Trophoblast cell (in vitro differentiated cells and primary cell): Measurements from ENCODE around the gene PAX7.

ENCODE experiments used
- DNase-seq, 2 donors: peaks; one replicate each; pipeline ENCODE4 v3.0.0-alpha.2; 2016
- H2AFZ ChIP-seq: 2 replicates; pipeline ENCODE4 v1.6.1; 2013; ENCODE audit warnings: low read length, moderate library complexity, mild to moderate bottlenecking; ENCODE audit not compliant: insufficient read depth, poor library complexity
- H2AK5ac ChIP-seq: 2 replicates; pipeline ENCODE4 v1.6.1; 2013; ENCODE audit warnings: mild to moderate bottlenecking, low read length
- H2BK120ac ChIP-seq: 2 replicates; pipeline ENCODE4 v1.6.1; 2013; ENCODE audit warnings: low read length, mild to moderate bottlenecking, moderate library complexity; ENCODE audit not compliant: insufficient read depth, poor library complexity
- H2BK12ac ChIP-seq: 2 replicates; pipeline ENCODE4 v1.6.1; 2013; ENCODE audit warnings: mild to moderate bottlenecking, low read length, moderate library complexity
- H2BK5ac ChIP-seq: 2 replicates; pipeline ENCODE4 v1.6.1; 2013; ENCODE audit warnings: low read length, low read depth, moderate library complexity, mild to moderate bottlenecking; ENCODE audit not compliant: poor library complexity
- H3K14ac ChIP-seq: 2 replicates; pipeline ENCODE4 v1.6.1; 2013; ENCODE audit warnings: mild to moderate bottlenecking, low read length
- H3K18ac ChIP-seq: 2 replicates; pipeline ENCODE4 v1.6.1; 2013; ENCODE audit warnings: mild to moderate bottlenecking, low read length
- H3K23ac ChIP-seq: 2 replicates; pipeline ENCODE4 v1.6.1; 2013; ENCODE audit warnings: low read length
- H3K27ac ChIP-seq: 2 replicates; pipeline ENCODE4 v1.5.1; 2013; ENCODE audit warnings: low read depth, mild to moderate bottlenecking, inconsistent platforms, low read length, moderate library complexity
- H3K27me3 ChIP-seq: 2 replicates; pipeline ENCODE4 v1.6.1; 2013; ENCODE audit warnings: inconsistent platforms, mild to moderate bottlenecking, low read length, moderate library complexity; ENCODE audit not compliant: insufficient read depth
- H3K36me3 ChIP-seq, 2 experiments: 1 replicate in 1 of 2; 2 replicates in 1 of 2; pipeline ENCODE4 v1.6.1; 2013; ENCODE audit warnings: low read length in 2 of 2, mild to moderate bottlenecking in 2 of 2, moderate library complexity in 1 of 2; ENCODE audit not compliant: insufficient read depth in 2 of 2, control insufficient read depth in 1 of 2
- H3K4ac ChIP-seq: 2 replicates; pipeline ENCODE4 v1.6.1; 2013; ENCODE audit warnings: low read depth, mild to moderate bottlenecking, low read length, moderate library complexity
- H3K4me1 ChIP-seq, 2 experiments: 1 replicate in 1 of 2; 2 replicates in 1 of 2; pipeline ENCODE4 v1.6.1; 2013; ENCODE audit warnings: low read length in 2 of 2, mild to moderate bottlenecking in 2 of 2, moderate library complexity in 1 of 2; ENCODE audit not compliant: insufficient read depth in 2 of 2, control insufficient read depth in 1 of 2
- H3K4me2 ChIP-seq: 2 replicates; pipeline ENCODE4 v1.6.1; 2013; ENCODE audit warnings: inconsistent platforms, mild to moderate bottlenecking, low read length, moderate library complexity
- H3K4me3 ChIP-seq: 2 replicates; pipeline ENCODE4 v1.5.1; 2013; ENCODE audit warnings: mild to moderate bottlenecking, low read depth, low read length, inconsistent platforms
- H3K79me1 ChIP-seq: one replicate; pipeline ENCODE4 v1.6.1; 2013; ENCODE audit warnings: low read length
- H3K79me2 ChIP-seq: 2 replicates; pipeline ENCODE4 v1.6.1; 2013; ENCODE audit warnings: low read length, mild to moderate bottlenecking; ENCODE audit not compliant: control insufficient read depth, insufficient read depth, poor library complexity
- H3K9ac ChIP-seq: 2 replicates; pipeline ENCODE4 v1.6.1; 2013; ENCODE audit warnings: mild to moderate bottlenecking, low read length
- H3K9me3 ChIP-seq: 2 replicates; pipeline ENCODE4 v1.6.1; 2013; ENCODE audit warnings: low read depth, mild to moderate bottlenecking, control low read depth, inconsistent platforms, low read length; ENCODE audit not compliant: insufficient read depth
- H4K12ac ChIP-seq: 2 replicates; pipeline ENCODE4 v1.6.1; 2013; ENCODE audit warnings: low read depth, mild to moderate bottlenecking, low read length, moderate library complexity
- H4K8ac ChIP-seq: 2 replicates; pipeline ENCODE4 v1.6.1; 2013; ENCODE audit warnings: low read depth, mild to moderate bottlenecking, low read length, moderate library complexity
- H4K91ac ChIP-seq: one replicate; pipeline ENCODE4 v1.6.1; 2013; ENCODE audit warnings: low read depth, mild to moderate bottlenecking, low read length, moderate library complexity
- WGBS: extraction: QIAGEN DNeasy Blood & Tissue Kit; methylation state at CpG from one replicate; pipeline ENCODE4 v1.1.7; 2013; ENCODE audit warnings: missing lambda C conversion rate; ENCODE audit not compliant: insufficient read length, insufficient coverage; ENCODE audit errors: extremely low coverage; 5-methylcytosine and 5-hydroxymethylcytosine counted together

Gene PAX7

DNA sequence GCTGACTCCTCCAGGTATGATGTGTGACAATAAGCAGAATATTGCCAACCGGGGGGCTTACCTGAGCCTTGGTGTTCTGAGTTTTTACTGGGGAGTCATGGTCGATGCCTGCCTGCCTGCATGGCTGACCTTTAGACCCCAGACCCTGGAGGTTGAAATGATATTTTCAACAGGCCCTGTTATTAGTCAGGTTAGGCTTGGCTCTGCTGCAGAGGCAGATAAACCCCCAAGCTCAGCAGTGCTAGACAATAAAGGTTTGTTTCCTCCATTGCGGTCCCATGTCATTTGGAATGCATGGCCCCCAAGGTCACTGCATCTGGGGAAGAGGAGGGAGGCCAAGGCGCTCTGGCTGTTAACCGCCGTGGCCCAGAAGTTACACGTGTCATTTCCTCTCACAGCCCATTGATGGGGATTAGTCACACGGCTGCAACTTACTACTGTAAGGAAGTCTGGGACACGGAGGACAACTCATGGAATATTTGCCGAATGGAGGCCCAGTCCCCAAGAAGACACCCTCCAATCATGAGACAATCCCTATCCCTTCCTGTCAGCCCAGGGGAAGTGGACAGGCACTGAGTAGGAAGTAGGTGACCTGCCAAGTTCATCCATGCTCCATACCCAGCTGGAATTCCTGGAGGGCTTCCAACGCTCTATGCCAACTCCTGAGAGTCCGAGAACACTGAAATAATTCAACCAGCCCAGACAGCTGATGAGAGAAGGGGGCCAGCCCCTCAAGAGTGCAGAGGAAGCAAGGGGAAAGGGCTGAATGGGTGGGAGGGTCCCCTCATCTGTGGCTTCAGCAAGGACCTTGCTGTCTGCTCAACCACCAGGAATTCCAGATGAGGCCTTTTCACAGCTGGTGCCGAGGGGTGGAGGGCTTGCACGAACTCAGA is 131.5 kb downstream of the PAX7 start:
- no peak overlapping the region for H3K4ac ChIP-seq
- no CpG with 5 or more reads among the region's 14 CpGs for WGBS
- no peaks in the 10 kb centered on the region for H3K27me3 ChIP-seq
- no peak overlapping the region for H2BK120ac ChIP-seq
- no peak for DNase-seq
- H2AFZ ChIP-seq = no peak overlapping the region
- H3K23ac ChIP-seq = no peak overlapping the region
- H3K79me2 ChIP-seq = no peaks in the 10 kb centered on the region
- no peak overlapping the region for H4K8ac ChIP-seq
- H3K4me1 ChIP-seq = no peaks in the 10 kb centered on the region
- H2AK5ac ChIP-seq = no peak overlapping the region
- no peak overlapping the region for H3K9ac ChIP-seq
- H3K9me3 ChIP-seq = peaks cover 3% of the 10 kb centered on the region
- H2BK12ac ChIP-seq = no peak overlapping the region
- H3K14ac ChIP-seq = no peak overlapping the region
- H4K12ac ChIP-seq = no peak overlapping the region
- H3K36me3 ChIP-seq = no peaks in the 10 kb centered on the region
- no peaks in the 10 kb centered on the region for H3K79me1 ChIP-seq
- H3K4me2 ChIP-seq = no peak overlapping the region
- H4K91ac ChIP-seq = no peak overlapping the region
- H2BK5ac ChIP-seq = no peak overlapping the region
- H3K27ac ChIP-seq = no peak overlapping the region
- no peak overlapping the region for H3K18ac ChIP-seq
- H3K4me3 ChIP-seq = no peak overlapping the region

GRCh38 chr1:18764362-18764761 is 133.7 kb downstream of the PAX7 start:
- H2AFZ ChIP-seq = no peak overlapping the region
- DNase-seq = no peak
- no peak overlapping the region for H3K4ac ChIP-seq
- H3K27ac ChIP-seq = no peak overlapping the region
- no peaks in the 10 kb centered on the region for H3K79me2 ChIP-seq
- no peak overlapping the region for H4K8ac ChIP-seq
- H4K91ac ChIP-seq = no peak overlapping the region
- WGBS = no CpG with 5 or more reads among the region's 7 CpGs
- no peaks in the 10 kb centered on the region for H3K79me1 ChIP-seq
- no peak overlapping the region for H3K4me3 ChIP-seq
- H4K12ac ChIP-seq = no peak overlapping the region
- no peak overlapping the region for H3K18ac ChIP-seq
- no peak overlapping the region for H3K23ac ChIP-seq
- no peaks in the 10 kb centered on the region for H3K4me1 ChIP-seq
- no peaks in the 10 kb centered on the region for H3K36me3 ChIP-seq
- no peak overlapping the region for H2BK120ac ChIP-seq
- no peak overlapping the region for H3K14ac ChIP-seq
- H2BK12ac ChIP-seq = no peak overlapping the region
- H3K9ac ChIP-seq = no peak overlapping the region
- no peak overlapping the region for H3K4me2 ChIP-seq
- H3K27me3 ChIP-seq = no peaks in the 10 kb centered on the region
- no peak overlapping the region for H2BK5ac ChIP-seq
- peaks cover 3% of the 10 kb centered on the region for H3K9me3 ChIP-seq
- H2AK5ac ChIP-seq = no peak overlapping the region

- Histone ChIP-seq H4K12ac (no peak overlapping the region), H3K14ac (no peak overlapping the region), H3K4me2 (no peak overlapping the region), H3K9ac (no peak overlapping the region), H3K18ac (no peak overlapping the region), H3K23ac (no peak overlapping the region), H2AFZ (no peak overlapping the region), H2BK120ac (no peak overlapping the region), H3K4me1 (no peaks in the 10 kb centered on the region), H4K8ac (no peak overlapping the region), H2BK5ac (no peak overlapping the region), H3K27ac (no peak overlapping the region), H2AK5ac (no peak overlapping the region), H3K9me3 (peaks cover 3% of the 10 kb centered on the region), H3K4ac (no peak overlapping the region), H4K91ac (no peak overlapping the region), H3K4me3 (no peak overlapping the region), H3K36me3 (no peaks in the 10 kb centered on the region), H3K27me3 (no peaks in the 10 kb centered on the region), H3K79me2 (no peaks in the 10 kb centered on the region), H2BK12ac (no peak overlapping the region), H3K79me1 (no peaks in the 10 kb centered on the region)
- whole genome bisulfite sequencing = no CpG with 5 or more reads among the region's 7 CpGs
- no peak for DNase-seq
These were observed 135.1 kb downstream of the PAX7 start for GRCh38 chr1:18765725-18766124.

DNA sequence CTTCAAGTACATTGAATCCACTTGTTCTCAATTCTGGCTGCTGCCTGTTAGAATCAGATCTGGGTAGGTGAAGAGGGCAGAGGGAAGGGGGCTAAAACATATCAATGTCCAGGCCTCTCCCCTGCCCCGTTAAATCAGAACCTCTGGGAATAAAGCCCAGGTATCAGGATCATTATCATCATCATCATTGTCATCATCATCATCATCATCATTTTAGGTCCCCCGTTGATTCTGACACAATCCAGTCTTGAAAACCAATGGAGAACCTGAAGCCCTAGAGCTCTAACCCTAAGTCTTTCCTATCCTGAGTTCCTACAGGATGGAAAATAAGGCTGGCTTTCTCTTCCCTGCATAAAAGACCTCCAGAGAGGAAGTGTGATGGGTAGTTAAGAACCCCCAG is 135.7 kb downstream of the PAX7 start:
- Histone ChIP-seq H3K36me3 (no peaks in the 10 kb centered on the region), H3K9ac (no peak overlapping the region), H3K79me1 (no peaks in the 10 kb centered on the region), H2BK120ac (no peak overlapping the region), H3K27ac (no peak overlapping the region), H4K12ac (no peak overlapping the region), H4K8ac (no peak overlapping the region), H2BK5ac (no peak overlapping the region), H3K23ac (no peak overlapping the region), H3K4me3 (no peak overlapping the region), H2AFZ (no peak overlapping the region), H3K4me2 (no peak overlapping the region), H3K4ac (no peak overlapping the region), H4K91ac (no peak overlapping the region), H3K14ac (no peak overlapping the region), H2AK5ac (no peak overlapping the region), H2BK12ac (no peak overlapping the region), H3K9me3 (peaks cover 3% of the 10 kb centered on the region), H3K18ac (no peak overlapping the region), H3K27me3 (no peaks in the 10 kb centered on the region), H3K79me2 (no peaks in the 10 kb centered on the region), H3K4me1 (no peaks in the 10 kb centered on the region)
- WGBS = no CpG with 5 or more reads among the region's 2 CpGs
- no peak for DNase-seq
